GM12865 (cell line): ENCODE data around the gene ALOX12B.

Experiments
- DNase-seq: peaks from one replicate; pipeline ENCODE4 v3.0.0; 2010; ENCODE audit warnings: low read depth
- H3K4me3 ChIP-seq: 2 replicates; pipeline ENCODE4 v1.5.1; 2011; ENCODE audit warnings: mild to moderate bottlenecking, low read depth, low read length, control low read depth
- TF ChIP-seq, protein P1 (sequence below): IDR thresholded peaks from 2 replicates; pipeline ENCODE4 v1.5.1; 2011; ENCODE audit warnings: low read length, control low read depth, low read depth, inconsistent platforms; ENCODE audit not compliant: insufficient read depth; ENCODE audit errors: missing control alignments

The ALOX12B gene

DNA sequence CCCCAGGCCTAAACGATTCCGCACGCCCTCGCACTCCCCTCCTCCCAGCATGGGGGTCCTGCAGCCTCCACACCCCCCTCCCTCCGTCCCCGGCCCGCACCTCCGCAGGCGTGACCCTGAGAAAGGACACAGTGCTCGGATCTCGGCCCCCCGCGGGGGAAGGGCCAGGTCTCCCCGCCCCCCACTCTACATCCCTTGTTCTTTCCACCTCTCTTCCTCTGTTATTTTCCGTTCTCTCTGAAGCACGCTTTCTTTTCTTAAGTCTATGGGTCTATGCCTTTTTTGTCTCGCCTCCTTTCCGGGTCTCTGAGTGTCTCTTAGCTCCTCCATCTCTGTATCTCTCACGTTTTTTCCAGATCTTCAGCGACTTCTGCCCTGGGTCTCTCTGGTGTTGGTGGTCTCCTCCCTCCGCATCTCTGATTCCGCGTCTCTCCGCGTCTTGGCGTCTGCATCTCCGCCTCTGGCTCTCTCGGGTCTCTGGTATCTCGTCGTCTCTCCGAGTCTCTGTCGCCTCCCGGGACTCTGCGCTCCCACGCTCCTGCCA is 38.5 kb upstream of the ALOX12B start:
- peak overlapping the region; percentile 77 for H3K4me3 ChIP-seq
- no peak for DNase-seq
- TF ChIP-seq, protein P1, sequence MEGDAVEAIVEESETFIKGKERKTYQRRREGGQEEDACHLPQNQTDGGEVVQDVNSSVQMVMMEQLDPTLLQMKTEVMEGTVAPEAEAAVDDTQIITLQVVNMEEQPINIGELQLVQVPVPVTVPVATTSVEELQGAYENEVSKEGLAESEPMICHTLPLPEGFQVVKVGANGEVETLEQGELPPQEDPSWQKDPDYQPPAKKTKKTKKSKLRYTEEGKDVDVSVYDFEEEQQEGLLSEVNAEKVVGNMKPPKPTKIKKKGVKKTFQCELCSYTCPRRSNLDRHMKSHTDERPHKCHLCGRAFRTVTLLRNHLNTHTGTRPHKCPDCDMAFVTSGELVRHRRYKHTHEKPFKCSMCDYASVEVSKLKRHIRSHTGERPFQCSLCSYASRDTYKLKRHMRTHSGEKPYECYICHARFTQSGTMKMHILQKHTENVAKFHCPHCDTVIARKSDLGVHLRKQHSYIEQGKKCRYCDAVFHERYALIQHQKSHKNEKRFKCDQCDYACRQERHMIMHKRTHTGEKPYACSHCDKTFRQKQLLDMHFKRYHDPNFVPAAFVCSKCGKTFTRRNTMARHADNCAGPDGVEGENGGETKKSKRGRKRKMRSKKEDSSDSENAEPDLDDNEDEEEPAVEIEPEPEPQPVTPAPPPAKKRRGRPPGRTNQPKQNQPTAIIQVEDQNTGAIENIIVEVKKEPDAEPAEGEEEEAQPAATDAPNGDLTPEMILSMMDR, result no peak

DNA sequence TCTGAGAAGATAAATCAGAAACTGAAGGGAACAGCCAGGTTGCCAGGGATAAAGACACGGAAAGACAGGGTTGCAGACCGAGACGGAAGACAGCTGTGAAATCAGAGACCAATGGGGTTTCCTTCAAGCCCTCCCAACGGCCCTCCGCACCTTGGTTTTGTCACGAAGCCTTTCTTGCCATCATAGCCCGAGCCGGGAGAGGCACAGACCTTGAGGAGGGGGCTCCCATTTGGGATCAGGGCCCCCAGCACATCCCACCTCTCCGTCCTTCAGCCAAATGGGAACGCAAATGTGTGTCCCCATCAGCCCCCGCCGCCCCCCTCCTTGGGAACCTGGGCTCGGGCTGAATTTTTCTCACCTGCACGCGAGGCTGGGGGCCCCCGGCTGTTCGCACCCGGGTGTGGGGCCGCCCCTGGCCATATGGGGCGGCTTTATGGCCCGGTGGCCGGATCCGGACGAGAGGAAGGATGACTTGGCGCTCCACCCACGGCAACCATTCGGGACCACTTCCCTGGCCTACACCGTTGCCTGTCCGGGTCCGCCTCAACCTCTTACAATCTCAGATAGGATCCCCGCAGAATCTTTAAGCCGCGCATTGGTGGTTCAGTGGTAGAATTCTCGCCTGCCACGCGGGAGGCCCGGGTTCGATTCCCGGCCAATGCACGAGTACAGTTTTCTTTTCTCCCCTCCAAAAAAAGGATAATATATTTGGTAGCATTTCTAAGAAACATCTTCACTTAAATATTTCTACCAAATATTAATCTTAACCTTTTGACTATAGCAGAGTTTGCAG is 37.8 kb upstream of the ALOX12B start:
- peak; percentile 88 for DNase-seq
- TF ChIP-seq, protein P1, result no peak
- H3K4me3 ChIP-seq, result peak overlapping the region; percentile 77

DNA sequence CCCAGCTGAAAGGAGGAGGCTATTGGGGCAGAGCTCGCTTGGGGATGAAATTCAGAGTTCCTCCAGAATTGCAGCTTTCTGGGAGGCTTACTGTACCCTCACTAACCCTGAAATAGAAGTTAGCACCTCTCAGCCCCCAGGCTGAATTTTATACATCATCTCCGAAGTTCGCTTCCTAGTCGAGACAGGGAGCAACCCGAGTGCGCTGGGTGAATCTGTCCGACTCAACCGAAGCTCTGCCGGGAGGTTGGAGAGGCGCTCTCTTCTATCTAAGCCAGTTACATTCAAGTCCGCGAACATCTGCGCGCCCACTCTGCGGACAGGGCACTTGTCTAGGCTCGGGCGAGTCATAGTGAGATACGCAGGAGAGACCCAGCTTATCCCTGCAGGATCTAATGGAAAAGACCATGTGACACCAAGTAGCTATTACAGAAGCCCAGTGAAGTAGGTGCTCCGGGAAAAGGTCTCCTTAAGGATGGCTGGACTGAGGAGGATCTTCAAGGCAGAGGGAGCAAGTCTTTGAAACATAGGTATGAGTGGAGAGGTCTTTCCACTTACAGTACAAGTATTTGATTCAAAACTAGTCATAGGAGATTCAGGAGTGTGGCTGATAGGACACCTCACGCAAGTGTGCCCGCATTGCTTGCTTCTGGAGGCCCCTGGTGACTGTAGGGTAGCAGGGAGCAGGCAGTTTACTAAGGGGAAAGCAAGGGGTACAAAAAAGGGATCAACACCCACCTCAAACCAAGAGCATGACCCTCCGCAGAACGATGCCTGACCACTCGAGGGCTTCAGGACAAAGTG is 37.0 kb upstream of the ALOX12B start:
- TF ChIP-seq, protein P1, result no peak
- peak; percentile 42 for DNase-seq
- H3K4me3 ChIP-seq, result peak overlapping the region; percentile 77

DNA sequence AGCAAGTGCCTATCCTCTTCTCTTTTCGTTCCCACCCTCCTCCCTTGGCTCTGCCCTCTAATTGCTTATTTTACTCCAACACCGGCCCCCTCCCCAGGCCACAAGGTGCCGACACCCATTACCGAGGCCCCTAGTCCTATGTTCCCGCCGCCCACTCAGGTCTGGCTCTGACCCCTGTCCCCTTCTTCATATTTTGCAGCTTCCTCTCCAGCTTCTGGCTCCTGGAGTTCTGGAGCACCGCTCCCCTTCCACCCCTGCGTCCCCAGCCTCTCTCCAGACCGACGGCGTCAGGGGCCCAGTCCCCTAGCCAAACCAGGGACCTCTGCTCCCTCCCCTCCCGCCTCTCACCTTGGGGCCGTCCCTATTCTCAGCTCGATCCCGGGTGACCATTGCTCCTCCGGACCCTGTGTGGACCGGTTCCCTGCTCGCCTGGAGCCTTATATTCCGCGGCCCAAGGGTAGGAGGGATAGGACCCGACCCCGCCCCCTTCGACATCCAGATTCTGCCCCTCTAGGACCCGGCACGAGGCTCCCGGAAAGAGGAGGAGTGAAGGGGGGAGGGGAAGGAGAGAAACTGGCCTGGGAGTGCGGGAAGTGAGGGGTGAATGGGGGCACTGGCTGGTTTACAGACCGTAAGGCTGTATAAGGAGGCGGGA is 36.3 kb upstream of the ALOX12B start, which contains the start of gene HES7:
Gene HES7 (minus strand): TSS at position 412 of the 655 bp plus-strand sequence. CDS start 22 bp downstream, at position 390.
- H3K4me3 ChIP-seq, result peak within 1 kb of the TSS; percentile 77
- DNase-seq, result no peak
- TF ChIP-seq, protein P1, result no peak

GRCh38 chr17:8122924-8123694 is 35.6 kb upstream of the ALOX12B start:
- TF ChIP-seq, protein P1, result no peak

DNA sequence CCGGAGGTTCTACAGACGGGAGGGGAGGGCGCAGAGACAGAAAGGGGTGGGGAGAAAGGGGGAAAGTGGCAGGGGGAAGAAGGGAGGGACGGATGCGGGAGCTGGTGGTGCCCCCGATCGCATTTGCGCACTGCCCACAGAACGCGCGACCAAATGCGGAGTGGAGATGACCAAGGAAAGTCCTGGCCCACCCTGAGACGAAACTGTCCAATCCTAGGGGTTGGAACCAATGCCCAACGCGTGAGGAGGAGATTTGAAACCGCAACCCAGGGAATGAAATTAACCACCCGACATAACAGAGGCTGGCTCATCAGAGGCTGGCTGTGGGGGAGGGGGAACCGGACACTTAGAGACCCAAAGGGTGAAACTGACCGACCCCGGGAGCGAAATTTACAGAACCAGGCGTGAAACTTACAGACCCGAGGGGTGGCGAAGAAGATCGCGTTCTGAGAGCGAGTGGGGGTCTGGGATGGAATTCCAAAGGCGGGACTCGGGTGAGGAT is 35.0 kb upstream of the ALOX12B start:
- DNase-seq, result peak; percentile 18
- TF ChIP-seq, protein P1, result no peak
- H3K4me3 ChIP-seq, result peak overlapping the region; percentile 77

More at GRCh38 chr17:8122924-8123694, 35.6 kb upstream of the ALOX12B start:
- H3K4me3 ChIP-seq, result peak overlapping the region; percentile 77
- DNase-seq, result peak; percentile 64
